ENCODE data around the gene MEF2D. TPM values are rescaled to one million over a fixed set of nuclear protein-coding genes. Genes with fewer than 3 reads are reported as not detected.

MEF2D gene
- total RNA-seq, 4 donors from 2014 or later = 8.4 to 101 (median 35.1) TPM

- Histone ChIP-seq H3K4me3 (no peak overlapping the region), H3K27ac (peak overlapping the region; percentile 77 to 100)
- intact Hi-C loops (cut with DNase I; ENCODE audit: low total_unique reads) = no loop called here
Observed at GRCh38 chr1:156494309-156494895, 6.2 kb downstream of the MEF2D start.

GRCh38 chr1:156493742-156494141 lies 6.8 kb downstream of the MEF2D start:
- Histone ChIP-seq H3K27ac (peak overlapping the region; percentile 77 to 100), H3K27me3 (no peaks in the 10 kb centered on the region), H3K9me3 (no peaks in the 10 kb centered on the region), H3K36me3 (no peaks in the 10 kb centered on the region), H3K4me1 (peaks cover 25 to 61% of the 10 kb centered on the region in 2 donors), H3K4me3 (no peak overlapping the region)
- TF ChIP-seq POLR2A (IDR thresholded peaks at IDR 0.05) = no peak
- no peak for TF ChIP-seq CTCF (IDR thresholded peaks at IDR 0.05)
- no peak for DNase-seq
- intact Hi-C loops (cut with DNase I; ENCODE audit: low total_unique reads) = no loop called here

More at GRCh38 chr1:156494309-156494895, 6.2 kb downstream of the MEF2D start:
- TF ChIP-seq POLR2A (IDR thresholded peaks at IDR 0.05) (no peak), CTCF (IDR thresholded peaks at IDR 0.05) (no peak)
- Histone ChIP-seq H3K27me3 (no peaks in the 10 kb centered on the region), H3K36me3 (no peaks in the 10 kb centered on the region), H3K4me1 (peaks cover 25 to 55% of the 10 kb centered on the region in 2 donors), H3K9me3 (no peaks in the 10 kb centered on the region)
- DNase-seq = peak; percentile 72

GRCh38 chr1:156493154-156493631 lies 7.4 kb downstream of the MEF2D start:
- intact Hi-C loops (cut with DNase I; ENCODE audit: low total_unique reads) = no loop called here
- TF ChIP-seq CTCF (IDR thresholded peaks at IDR 0.05) (no peak), POLR2A (IDR thresholded peaks at IDR 0.05) (no peak)
- Histone ChIP-seq H3K4me3 (no peak overlapping the region), H3K4me1 (peaks cover 25 to 61% of the 10 kb centered on the region in 2 donors), H3K27me3 (no peaks in the 10 kb centered on the region), H3K36me3 (no peaks in the 10 kb centered on the region), H3K9me3 (no peaks in the 10 kb centered on the region), H3K27ac (peak overlapping the region; percentile 77 to 100)
- no peak for DNase-seq

- peaks cover 24 to 61% of the 10 kb centered on the region in 2 donors for H3K4me1 ChIP-seq
- intact Hi-C loops (cut with DNase I; ENCODE audit: low total_unique reads) = no loop called here
- no peak overlapping the region for H3K4me3 ChIP-seq
- DNase-seq = no peak
- no peaks in the 10 kb centered on the region for H3K27me3 ChIP-seq
- TF ChIP-seq POLR2A (IDR thresholded peaks at IDR 0.05) = no peak
- no peak for TF ChIP-seq CTCF (IDR thresholded peaks at IDR 0.05)
- H3K36me3 ChIP-seq = no peaks in the 10 kb centered on the region
- peak overlapping the region; percentile 77 to 100 for H3K27ac ChIP-seq
- no peaks in the 10 kb centered on the region for H3K9me3 ChIP-seq
Observed at GRCh38 chr1:156492591-156493080, 7.9 kb downstream of the MEF2D start.

- no peaks in the 10 kb centered on the region for H3K27me3 ChIP-seq
- no peak for DNase-seq
- intact Hi-C loops (cut with DNase I; ENCODE audit: low total_unique reads) = no loop called here
- no peak overlapping the region for H3K4me3 ChIP-seq
- H3K36me3 ChIP-seq = no peaks in the 10 kb centered on the region
- no peaks in the 10 kb centered on the region for H3K9me3 ChIP-seq
- H3K4me1 ChIP-seq = peaks cover 22 to 62% of the 10 kb centered on the region in 2 donors
- peak overlapping the region; percentile 77 to 100 for H3K27ac ChIP-seq
- no peak for TF ChIP-seq CTCF (IDR thresholded peaks at IDR 0.05)
- no peak for TF ChIP-seq POLR2A (IDR thresholded peaks at IDR 0.05)
Observed at GRCh38 chr1:156492013-156492590, 8.5 kb downstream of the MEF2D start.

Data from uterus (tissue), 4 donors.